Keratinocyte (primary cell): ENCODE data around the gene ANKRD13D. TPM values are rescaled to one million over a fixed set of nuclear protein-coding genes. Genes with fewer than 3 reads are reported as not detected.

ENCODE experiments used
- DNase-seq: peaks from one replicate; pipeline ENCODE4 v3.0.0-alpha.2; 2011; ENCODE audit warnings: low read depth, missing footprints, low spot score
- FAIRE-seq: peaks from 2 replicates; lab custom pipeline; 2011; peaks lifted over from hg19 to GRCh38; lab: Jason Lieb, UNC
- H2AFZ ChIP-seq: 2 replicates; pipeline ENCODE4 v1.6.0; 2012; ENCODE audit warnings: low read length, control low read depth, inconsistent platforms; ENCODE audit not compliant: control insufficient read depth
- H3K27ac ChIP-seq: 2 replicates; pipeline ENCODE4 v1.5.1; 2011; ENCODE audit warnings: low read length; ENCODE audit not compliant: control insufficient read depth, insufficient read depth
- H3K27me3 ChIP-seq: 3 replicates; pipeline ENCODE4 v1.6.0; 2011; ENCODE audit warnings: low read length; ENCODE audit not compliant: control insufficient read depth, insufficient read depth; ENCODE audit errors: extremely low read depth
- H3K36me3 ChIP-seq, 2 experiments: 2 replicates in 1 of 2; 3 replicates in 1 of 2; pipeline ENCODE4 v1.5.1; 2011; ENCODE audit warnings: low read length in 2 of 2, mild to moderate bottlenecking in 1 of 2; ENCODE audit not compliant: control insufficient read depth in 2 of 2, insufficient read depth in 2 of 2; ENCODE audit errors: extremely low read depth in 1 of 2
- H3K4me1 ChIP-seq: 3 replicates; pipeline ENCODE4 v1.5.1; 2011; ENCODE audit warnings: low read length; ENCODE audit not compliant: control insufficient read depth, insufficient read depth; ENCODE audit errors: extremely low read depth
- H3K4me2 ChIP-seq: 3 replicates; pipeline ENCODE4 v1.6.0; 2011; ENCODE audit warnings: low read depth, low read length; ENCODE audit not compliant: control insufficient read depth, insufficient read depth; ENCODE audit errors: extremely low read depth
- H3K4me3 ChIP-seq, 3 experiments: fragments of 200-600 bp in 1 of 3; sonication (generic) in 1 of 3; 2 replicates in 2 of 3; 3 replicates in 1 of 3; pipeline ENCODE4 v1.5.1; 2011 to 2016; ENCODE audit warnings: low read length in 3 of 3, mild to moderate bottlenecking in 3 of 3, control low read depth in 2 of 3, inconsistent platforms in 1 of 3, low read depth in 1 of 3, mixed read lengths in 1 of 3, mixed run types in 1 of 3, moderate library complexity in 1 of 3; ENCODE audit not compliant: control insufficient read depth in 2 of 3, insufficient read depth in 2 of 3; ENCODE audit errors: extremely low read depth in 1 of 3
- H3K79me2 ChIP-seq: 2 replicates; pipeline ENCODE4 v1.6.0; 2012; ENCODE audit warnings: low read length; ENCODE audit not compliant: control insufficient read depth, insufficient read depth
- H3K9ac ChIP-seq: 3 replicates; pipeline ENCODE4 v1.6.0; 2011; ENCODE audit warnings: low read length; ENCODE audit not compliant: control insufficient read depth, insufficient read depth; ENCODE audit errors: extremely low read depth
- H3K9me1 ChIP-seq: 3 replicates; pipeline ENCODE4 v1.6.0; 2011; ENCODE audit warnings: low read length; ENCODE audit not compliant: control insufficient read depth, insufficient read depth; ENCODE audit errors: extremely low read depth
- H3K9me3 ChIP-seq: 2 replicates; pipeline ENCODE4 v1.5.1; 2012; ENCODE audit warnings: low read depth, low read length; ENCODE audit not compliant: control insufficient read depth
- H4K20me1 ChIP-seq: 3 replicates; pipeline ENCODE4 v1.6.0; 2011; ENCODE audit warnings: low read length; ENCODE audit not compliant: control insufficient read depth, insufficient read depth; ENCODE audit errors: extremely low read depth
- CTCF ChIP-seq, 3 experiments: IDR thresholded peaks in 1 of 3; conservative IDR thresholded peaks in 1 of 3; optimal IDR thresholded peaks in 1 of 3; 2 replicates in 2 of 3; 3 replicates in 1 of 3; pipeline versions ENCODE3 to v1.5.1; 2011; ENCODE audit warnings: low read length in 3 of 3, mild to moderate bottlenecking in 3 of 3, moderate library complexity in 2 of 3, control low read depth in 1 of 3, inconsistent platforms in 1 of 3; ENCODE audit not compliant: insufficient read depth in 2 of 3; ENCODE audit errors: extremely low read depth in 1 of 3
- EZH2 ChIP-seq: IDR thresholded peaks from one replicate; pipeline ENCODE4 v1.6.1; 2012; ENCODE audit warnings: inconsistent platforms, mild to moderate bottlenecking, low read length, moderate library complexity
- dilution Hi-C: fragments of 300-500 bp; cut with MboI; formaldehyde crosslinking; loops from one replicate; pipeline ENCODE4 v1.7.0; 2020; ENCODE audit warnings: low sequenced_read_pairs; ENCODE audit not compliant: extremely low pct_ligation_motif_present
- polyA plus RNA-seq, 5 experiments: library from polyadenylated mRNA; depleted of rRNA in 3 of 5; stranded (reverse) in 3 of 5; stranded (forward) in 1 of 5; unstranded in 1 of 5; fragments of >200 nt; gene quantifications; 1 replicate in 1 of 5; 2 replicates in 3 of 5; 3 replicates in 1 of 5; pipeline versions ENCODE4 v1.2.1 to v1.2.3, GENCODE V29; 2011 to 2012; ENCODE audit warnings: missing spikeins in 2 of 5, low read depth in 1 of 5, low replicate concordance in 1 of 5

ANKRD13D gene
- polyA plus RNA-seq, 1 donor (not counting 4 experiments of a cell fraction or from before 2014, with no cell fraction given) = 25.0 TPM

- H3K79me2 ChIP-seq = peaks cover 90% of the 10 kb centered on the region
- no peak overlapping the region for H3K27ac ChIP-seq
- H3K4me1 ChIP-seq = peaks cover 48% of the 10 kb centered on the region
- H3K27me3 ChIP-seq = no peaks in the 10 kb centered on the region
- H3K9me1 ChIP-seq = peaks cover 2% of the 10 kb centered on the region
- no peak for TF ChIP-seq CTCF (optimal IDR thresholded peaks at IDR 0.05 in 1 of 3, IDR thresholded peaks at IDR 0.05 in 1 of 3, conservative IDR thresholded peaks at IDR 0.05 in 1 of 3; ENCODE audit: extremely low read depth in 1 of 3, insufficient read depth in 2 of 3, low read length in 3 of 3)
- TF ChIP-seq EZH2 = no peak
- no peak overlapping the region for H3K4me3 ChIP-seq
- dilution Hi-C loops = no loop called here
- H3K9me3 ChIP-seq = no peaks in the 10 kb centered on the region
- no peak overlapping the region for H2AFZ ChIP-seq
- peaks cover 9 to 28% of the 10 kb centered on the region in 2 experiments for H3K36me3 ChIP-seq
- FAIRE-seq = no peak
- no peak overlapping the region for H3K9ac ChIP-seq
- no peak overlapping the region for H3K4me2 ChIP-seq
- DNase-seq = no peak
- peaks cover 14% of the 10 kb centered on the region for H4K20me1 ChIP-seq
Observed at GRCh38 chr11:67273260-67273990, 15.7 kb upstream of the ANKRD13D start.

DNA sequence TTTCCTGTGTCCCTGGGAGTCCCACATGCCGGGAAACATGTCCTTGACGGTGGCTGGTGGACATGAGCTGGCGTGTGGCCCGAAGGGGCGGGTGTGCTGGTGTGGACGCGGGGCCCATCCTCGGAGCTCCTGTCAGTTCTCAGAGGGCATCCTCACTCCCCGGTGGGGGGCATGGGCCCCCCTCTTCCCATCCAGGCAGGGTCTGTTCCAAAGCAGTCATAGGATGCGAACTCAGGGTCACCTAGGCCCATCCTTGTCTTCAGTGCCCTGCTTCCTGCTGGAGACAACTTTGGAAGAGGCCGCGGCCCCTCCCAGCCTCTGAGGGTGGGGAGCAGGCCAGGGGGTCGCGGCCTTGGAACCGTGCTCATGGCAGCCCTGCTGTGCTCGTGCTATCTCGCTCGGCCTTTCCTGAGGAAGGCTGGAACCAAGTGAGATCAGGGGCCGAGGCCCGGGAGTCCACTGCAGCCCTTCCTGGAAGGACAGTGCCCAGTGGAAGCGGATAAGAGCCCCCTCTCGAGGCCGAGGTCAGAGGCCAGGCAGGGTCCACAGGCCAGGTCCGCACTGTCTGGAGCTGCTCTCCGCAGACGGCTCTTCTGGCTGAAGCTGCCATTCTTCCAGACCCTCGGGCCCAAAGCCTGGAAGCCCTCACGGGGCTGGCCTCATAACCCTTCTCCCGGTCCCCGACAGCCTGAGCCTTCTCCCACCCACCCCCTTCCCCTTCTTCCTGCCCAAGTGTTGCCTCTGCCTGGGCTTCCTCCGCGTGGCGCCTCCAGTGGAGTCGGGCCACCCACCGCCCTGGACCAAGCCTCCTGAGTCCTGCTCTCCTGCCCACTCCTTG lies 14.1 kb upstream of the ANKRD13D start:
- FAIRE-seq = no peak
- no peak overlapping the region for H3K4me2 ChIP-seq
- H3K4me3 ChIP-seq = no peak overlapping the region
- no peak overlapping the region for H2AFZ ChIP-seq
- TF ChIP-seq EZH2 (no peak), CTCF (optimal IDR thresholded peaks at IDR 0.05 in 1 of 3, IDR thresholded peaks at IDR 0.05 in 1 of 3, conservative IDR thresholded peaks at IDR 0.05 in 1 of 3; ENCODE audit: extremely low read depth in 1 of 3, insufficient read depth in 2 of 3, low read length in 3 of 3) (no peak)
- no peak for DNase-seq
- dilution Hi-C loops = no loop called here
- no peaks in the 10 kb centered on the region for H3K9me3 ChIP-seq
- H3K36me3 ChIP-seq = peaks cover 6 to 37% of the 10 kb centered on the region in 2 experiments
- peaks cover 14% of the 10 kb centered on the region for H4K20me1 ChIP-seq
- no peaks in the 10 kb centered on the region for H3K27me3 ChIP-seq
- H3K79me2 ChIP-seq = peaks cover 76% of the 10 kb centered on the region
- no peak overlapping the region for H3K27ac ChIP-seq
- H3K4me1 ChIP-seq = peaks cover 32% of the 10 kb centered on the region
- no peak overlapping the region for H3K9ac ChIP-seq
- H3K9me1 ChIP-seq = peaks cover 2% of the 10 kb centered on the region
